NT2/D1 (cell line): ENCODE measurements around the gene DNAH1.

Source experiments
- DNase-seq: peaks from one replicate; pipeline ENCODE4 v3.0.0-alpha.2; 2011; ENCODE audit warnings: low read depth, low spot score
- H3K27me3 ChIP-seq: 2 replicates; pipeline ENCODE4 v1.6.0; 2011; ENCODE audit warnings: mild to moderate bottlenecking; ENCODE audit not compliant: insufficient read length, insufficient read depth
- H3K36me3 ChIP-seq: 2 replicates; pipeline ENCODE4 v1.6.1; 2011; ENCODE audit warnings: mild to moderate bottlenecking, low read length, mixed read lengths; ENCODE audit not compliant: insufficient read depth, insufficient read length
- H3K4me1 ChIP-seq: 2 replicates; pipeline ENCODE4 v1.5.1; 2011; ENCODE audit not compliant: insufficient read depth, insufficient read length
- H3K4me3 ChIP-seq: 2 replicates; pipeline ENCODE4 v1.5.1; 2011; ENCODE audit warnings: low read depth; ENCODE audit not compliant: insufficient read length
- H3K9ac ChIP-seq: 2 replicates; pipeline ENCODE4 v1.6.0; 2011; ENCODE audit warnings: low read depth; ENCODE audit not compliant: insufficient read length
- H3K9me3 ChIP-seq: 2 replicates; pipeline ENCODE4 v1.5.1; 2011; ENCODE audit warnings: mild to moderate bottlenecking, low read length; ENCODE audit not compliant: insufficient read depth
- SUZ12 ChIP-seq: IDR thresholded peaks from 2 replicates; pipeline ENCODE4 v1.6.1; 2011; ENCODE audit not compliant: insufficient read length, insufficient read depth; ENCODE audit errors: extremely low read depth
- YY1 ChIP-seq: IDR thresholded peaks from 2 replicates; pipeline ENCODE4 v1.6.1; 2011; ENCODE audit not compliant: insufficient read length, insufficient read depth
- ZNF274 ChIP-seq: IDR thresholded peaks from 2 replicates; pipeline ENCODE4 v1.6.1; 2011; ENCODE audit warnings: mild to moderate bottlenecking, low read depth, low read length

Gene DNAH1

DNA sequence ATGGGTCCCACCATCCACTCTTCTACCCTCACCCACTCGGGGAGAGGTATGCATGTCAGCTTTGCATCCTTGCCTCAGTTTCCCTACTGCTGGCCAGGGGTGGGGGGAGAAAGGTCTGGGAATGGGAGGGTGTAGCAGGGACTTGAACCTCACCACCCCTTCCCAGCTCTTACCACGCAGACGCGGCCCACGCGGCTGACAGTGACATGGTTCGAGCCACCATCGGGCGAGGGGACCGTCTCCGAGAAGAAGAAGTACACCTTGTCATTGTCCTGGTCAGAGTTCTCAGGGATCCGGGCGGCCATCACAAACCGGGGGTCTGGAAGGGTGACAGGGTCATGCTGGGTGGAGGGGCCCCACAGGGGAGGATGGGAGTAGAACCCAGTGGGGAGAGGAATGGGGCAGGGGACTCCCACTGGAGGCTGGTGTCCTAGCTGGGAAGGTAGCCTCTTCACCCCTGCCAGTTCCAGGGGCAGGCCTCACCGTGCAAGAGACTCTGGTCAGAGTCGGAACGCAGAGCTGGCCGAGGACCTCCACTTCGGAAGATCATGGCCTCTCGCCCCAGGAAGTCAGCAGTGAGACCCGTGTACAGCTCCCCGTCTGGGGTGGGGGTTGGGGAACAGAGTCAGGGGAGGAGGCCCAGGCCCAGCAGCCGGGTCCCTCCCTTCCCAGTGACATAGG, 125.1 kb downstream of the DNAH1 start:
- Histone ChIP-seq H3K9me3 (no peaks in the 10 kb centered on the region), H3K9ac (no peak overlapping the region), H3K27me3 (peaks cover 7% of the 10 kb centered on the region), H3K4me3 (no peak overlapping the region), H3K4me1 (peaks cover 14% of the 10 kb centered on the region), H3K36me3 (peaks cover 5% of the 10 kb centered on the region)
- TF ChIP-seq ZNF274: no peak
- no peak for TF ChIP-seq SUZ12
- TF ChIP-seq YY1: no peak
- DNase-seq: no peak

DNA sequence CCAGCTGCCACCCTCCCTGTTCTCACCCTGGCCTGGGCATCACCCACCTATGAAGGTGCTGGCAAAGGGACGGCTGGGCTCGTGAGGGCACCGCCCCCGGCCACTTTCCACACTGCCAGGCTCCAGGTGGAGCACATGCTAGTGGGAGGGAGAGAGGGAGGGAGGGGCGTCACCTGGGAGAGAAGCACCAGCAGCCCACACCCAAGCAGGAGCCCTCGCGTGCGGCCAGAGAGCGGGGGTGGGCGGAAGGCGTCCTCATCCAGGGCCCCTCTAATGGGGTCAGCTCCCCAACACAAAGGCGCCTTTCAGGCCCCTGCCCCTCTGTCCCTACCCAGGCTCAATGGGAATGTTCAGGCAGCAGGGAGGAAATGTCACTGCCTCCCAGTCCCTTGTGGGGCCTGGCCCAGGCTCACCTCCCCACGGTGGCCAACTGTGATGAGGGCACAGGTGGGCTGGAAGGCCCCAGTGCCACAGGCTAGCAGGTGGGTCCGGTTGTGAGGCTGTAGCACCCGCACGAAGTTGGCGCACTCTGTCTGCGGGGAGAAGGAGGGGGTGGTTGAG, 125.7 kb downstream of the DNAH1 start:
- Histone ChIP-seq H3K27me3 (peaks cover 13% of the 10 kb centered on the region), H3K4me1 (peaks cover 20% of the 10 kb centered on the region), H3K36me3 (peaks cover 5% of the 10 kb centered on the region), H3K9me3 (no peaks in the 10 kb centered on the region), H3K9ac (no peak overlapping the region), H3K4me3 (no peak overlapping the region)
- TF ChIP-seq SUZ12: no peak
- TF ChIP-seq ZNF274: no peak
- no peak for TF ChIP-seq YY1
- DNase-seq: no peak

DNA sequence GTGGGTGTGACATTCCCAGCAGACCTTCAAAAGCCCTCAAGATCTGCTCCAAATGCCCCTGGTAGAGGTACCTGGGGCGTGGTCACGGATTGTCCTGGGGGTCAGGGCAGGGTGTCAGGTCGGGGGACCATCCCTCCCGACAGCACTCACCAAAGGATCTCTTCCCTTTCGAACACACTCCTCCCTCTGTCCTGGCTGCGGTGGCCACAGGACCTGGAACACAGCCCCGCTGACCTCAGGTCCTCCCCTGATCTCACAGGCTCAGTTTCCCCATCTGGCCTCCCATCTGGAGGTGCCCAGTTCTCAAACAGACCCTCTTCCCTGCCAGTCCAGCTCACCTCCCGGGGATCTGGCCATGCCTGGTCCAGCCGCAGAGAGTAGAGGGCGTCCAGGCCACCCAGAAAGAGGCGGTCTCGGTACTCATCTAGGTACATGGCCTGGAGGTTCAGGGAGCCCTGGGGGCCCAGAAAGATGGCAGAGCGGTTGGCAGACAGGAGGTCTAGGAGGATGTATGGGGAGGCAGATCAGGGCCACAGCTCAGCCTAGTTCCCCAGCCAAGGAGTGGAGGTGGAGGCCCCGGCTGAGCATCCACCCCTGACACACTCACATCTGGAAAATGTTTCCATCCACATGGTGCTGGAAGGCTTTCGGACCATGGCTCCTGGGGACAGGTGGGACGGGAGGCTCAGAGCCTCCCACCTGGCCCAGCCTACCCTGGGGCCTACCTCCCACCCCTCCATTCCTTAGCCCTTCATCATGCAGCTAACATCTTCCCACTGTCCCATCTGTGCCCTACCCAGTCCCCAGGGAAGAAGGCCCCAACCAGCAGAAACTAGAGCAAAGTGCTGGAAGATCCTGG, 126.5 kb downstream of the DNAH1 start:
- H3K4me1 ChIP-seq: peaks cover 20% of the 10 kb centered on the region
- H3K9me3 ChIP-seq: no peaks in the 10 kb centered on the region
- TF ChIP-seq YY1 (no peak), ZNF274 (no peak), SUZ12 (no peak)
- no peak overlapping the region for H3K9ac ChIP-seq
- peaks cover 5% of the 10 kb centered on the region for H3K36me3 ChIP-seq
- DNase-seq: no peak
- no peak overlapping the region for H3K4me3 ChIP-seq
- peaks cover 14% of the 10 kb centered on the region for H3K27me3 ChIP-seq

DNA sequence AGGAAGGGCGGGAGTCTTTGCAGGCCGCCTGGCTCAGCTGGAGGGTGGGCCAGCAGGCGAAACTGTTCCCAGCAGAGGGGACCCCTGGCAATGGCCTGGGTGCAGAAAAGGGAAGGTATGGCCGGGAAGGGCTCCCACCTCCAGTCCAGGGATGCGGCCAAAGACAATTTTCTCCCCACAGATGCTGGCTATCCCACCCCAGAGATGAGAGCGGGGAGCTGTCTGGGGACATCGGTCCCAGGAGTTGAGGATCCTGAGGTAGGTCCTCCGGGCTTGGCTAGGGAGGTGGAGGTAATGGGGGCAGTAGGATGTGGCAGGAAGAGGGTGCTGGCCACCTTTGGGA, 127.1 kb downstream of the DNAH1 start:
- Histone ChIP-seq H3K4me3 (no peak overlapping the region), H3K36me3 (peaks cover 5% of the 10 kb centered on the region), H3K9ac (no peak overlapping the region), H3K9me3 (no peaks in the 10 kb centered on the region), H3K27me3 (peaks cover 14% of the 10 kb centered on the region), H3K4me1 (peaks cover 20% of the 10 kb centered on the region)
- DNase-seq: no peak
- no peak for TF ChIP-seq SUZ12
- TF ChIP-seq ZNF274: no peak
- TF ChIP-seq YY1: no peak

DNA sequence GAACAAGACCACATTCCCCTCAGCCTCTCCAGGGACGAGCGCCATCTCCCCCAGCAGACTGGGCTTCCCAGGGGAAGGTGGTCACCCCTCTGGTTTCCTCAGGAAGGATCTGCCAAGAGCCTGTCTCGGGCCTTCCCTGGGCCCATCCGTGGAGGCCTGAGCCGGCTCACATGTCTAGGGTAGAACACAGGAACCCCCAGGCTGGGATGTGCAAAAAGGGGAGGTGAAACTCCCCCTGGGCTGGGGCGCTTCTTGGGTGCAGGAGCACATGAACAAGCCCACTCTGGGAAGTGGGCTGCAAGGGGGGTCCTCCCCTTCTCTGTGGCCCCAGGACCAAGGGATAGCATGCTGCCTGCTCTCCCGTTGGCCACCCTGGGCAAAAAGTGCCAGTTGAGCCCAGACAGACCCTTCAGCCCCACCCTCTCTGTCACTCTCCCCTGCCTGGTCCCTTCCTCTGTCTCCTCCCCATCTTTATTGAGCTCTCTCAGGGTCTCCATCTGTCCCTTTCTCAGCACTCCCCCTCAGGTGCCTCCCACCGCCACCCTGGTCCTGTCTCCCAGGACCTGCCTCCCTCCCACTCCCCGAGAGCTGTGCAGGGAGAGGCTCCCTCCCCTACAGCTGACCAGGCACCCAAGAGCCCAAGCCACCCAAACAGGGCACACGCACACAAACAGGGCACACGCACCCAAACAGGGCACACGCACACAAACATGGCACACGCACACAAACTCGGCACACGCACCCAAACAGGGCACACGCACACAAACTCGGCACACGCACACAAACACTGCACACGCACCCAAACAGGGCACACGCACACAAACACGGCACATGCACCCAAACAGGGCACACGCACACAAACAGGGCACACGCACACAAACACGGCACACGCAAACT, 127.9 kb downstream of the DNAH1 start:
- Histone ChIP-seq H3K4me3 (peak overlapping the region; percentile 53), H3K36me3 (peaks cover 5% of the 10 kb centered on the region), H3K4me1 (peaks cover 20% of the 10 kb centered on the region), H3K27me3 (peaks cover 14% of the 10 kb centered on the region), H3K9me3 (no peaks in the 10 kb centered on the region), H3K9ac (peak overlapping the region; percentile 92)
- TF ChIP-seq SUZ12 (no peak), YY1 (no peak), ZNF274 (no peak)
- no peak for DNase-seq

DNA sequence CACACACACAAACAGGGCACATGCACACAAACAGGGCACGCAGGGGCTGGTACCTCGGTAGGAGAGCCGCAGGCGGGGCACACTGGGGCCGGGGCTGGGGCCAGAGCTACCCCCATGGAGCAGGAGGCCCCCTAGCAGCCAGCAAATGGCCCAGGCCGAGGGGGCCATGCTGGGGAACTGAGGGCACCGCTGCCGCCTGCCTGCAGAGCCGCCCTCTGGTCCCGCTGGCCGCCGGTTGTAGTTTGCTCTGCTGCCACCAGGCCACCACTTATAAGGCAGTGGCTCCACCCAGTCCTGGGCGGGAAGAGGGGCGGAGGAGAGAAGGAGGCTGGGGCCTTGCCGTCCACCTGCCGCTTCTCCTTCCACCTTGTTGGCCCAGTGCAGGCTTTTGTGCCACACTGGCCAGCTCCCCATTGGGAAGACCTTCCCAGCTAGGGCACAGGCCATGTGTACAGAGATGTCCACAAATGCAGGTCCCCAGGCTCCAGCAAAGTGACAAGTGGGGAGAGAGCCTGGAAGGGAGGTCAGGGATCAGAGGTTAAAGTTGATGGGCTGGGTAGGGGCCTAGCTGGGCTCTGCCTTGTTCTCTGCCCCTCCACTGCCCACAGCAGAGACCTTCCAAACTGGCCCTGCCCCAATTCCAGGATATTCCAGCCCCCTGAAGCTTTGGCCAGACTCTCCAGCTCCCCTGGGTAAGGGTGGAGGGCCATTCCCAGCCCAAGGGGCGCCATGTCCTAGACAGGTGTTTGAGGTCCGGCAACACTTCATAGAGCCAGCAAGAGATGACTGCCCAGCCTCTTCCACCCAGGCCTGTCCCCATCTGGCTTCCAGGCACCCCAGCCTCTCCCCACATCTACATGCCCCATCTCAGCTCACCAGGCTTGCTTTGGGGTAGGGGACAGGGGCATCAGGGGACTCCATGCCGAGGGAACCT, 129.0 kb downstream of the DNAH1 start, which contains the start of gene SEMA3G:
Gene SEMA3G (minus strand): TSS at position 244 of the 934 bp plus-strand sequence. CDS start 76 bp downstream, at position 168.
- Histone ChIP-seq H3K9me3 (no peaks in the 10 kb centered on the region), H3K9ac (peak within 1 kb of the TSS; percentile 92), H3K36me3 (peaks cover 5% of the 10 kb centered on the region), H3K4me1 (peaks cover 26% of the 10 kb centered on the region), H3K4me3 (peak within 1 kb of the TSS; percentile 53), H3K27me3 (peaks cover 14% of the 10 kb centered on the region)
- DNase-seq: peak; percentile 75
- TF ChIP-seq SUZ12 (no peak), YY1 (no peak), ZNF274 (no peak)
